ENCODE measurements around the gene RBM4. TPM values are rescaled to one million over a fixed set of nuclear protein-coding genes. Genes with fewer than 3 reads are reported as not detected.

The RBM4 gene
- total RNA-seq, 4 donors from 2014 or later = 68.6 to 89.6 (median 80.3) TPM

GRCh38 chr11:66689661-66690590 lies 51.4 kb downstream of the RBM4 start:
- peaks cover 4 to 83% (median 7%) of the 10 kb centered on the region in 3 donors for H3K36me3 ChIP-seq
- WGBS, 2 donors = 88 to 89% methylated on average over 13 to 25 of the region's 32 CpGs
- H3K4me1 ChIP-seq = peaks cover 14 to 39% (median 17%) of the 10 kb centered on the region in 3 donors
- H3K4me3 ChIP-seq = no peak overlapping the region
- intact Hi-C loops (cut with DNase I) = loop anchor here (5.0 kb wide), 1 partner anchor 142 kb away; no protein-coding TSS in a partner anchor
- no peak overlapping the region for H3K27ac ChIP-seq
- H3K27me3 ChIP-seq = no peaks in the 10 kb centered on the region
- H3K9me3 ChIP-seq = no peaks in the 10 kb centered on the region
- DNase-seq = no peak
- TF ChIP-seq POLR2A (IDR thresholded peaks at IDR 0.05) (no peak), CTCF (IDR thresholded peaks at IDR 0.05) (no peak)

DNA sequence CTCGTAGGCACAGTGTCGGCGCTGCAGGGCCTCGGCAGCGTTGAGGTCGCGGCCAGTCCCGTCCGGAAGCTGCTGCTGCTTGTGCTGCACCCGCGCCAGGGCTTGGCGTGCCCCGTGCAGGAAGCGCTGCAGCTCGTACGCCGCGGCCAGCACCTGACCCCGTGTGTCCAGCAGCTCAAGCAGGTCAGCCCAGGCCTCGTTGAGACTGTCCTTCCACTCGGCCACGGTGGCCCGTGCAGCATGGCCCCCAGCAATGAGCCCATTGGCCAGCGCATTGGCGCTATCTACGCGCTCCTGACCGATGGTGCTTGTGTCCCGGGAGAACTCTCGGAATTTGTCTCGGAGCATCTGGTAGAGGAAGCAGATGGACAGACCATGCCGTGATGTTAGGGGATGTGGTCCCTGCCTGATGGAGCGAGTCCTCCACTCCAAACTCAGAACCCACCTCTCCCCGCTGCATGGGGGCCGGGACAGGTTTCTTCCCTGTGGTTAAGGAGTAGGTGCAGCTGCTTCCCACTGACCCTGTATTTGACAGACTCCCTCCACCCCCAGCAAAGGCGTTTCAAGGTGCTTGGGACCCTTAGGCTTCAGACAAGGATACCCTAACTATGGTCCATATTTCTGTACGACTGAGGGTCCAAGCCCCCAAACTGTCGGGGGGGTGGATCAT lies 52.9 kb downstream of the RBM4 start:
- no peak overlapping the region for H3K4me3 ChIP-seq
- peaks cover 4 to 87% (median 7%) of the 10 kb centered on the region in 3 donors for H3K36me3 ChIP-seq
- H3K9me3 ChIP-seq = no peaks in the 10 kb centered on the region
- H3K27me3 ChIP-seq = no peaks in the 10 kb centered on the region
- H3K4me1 ChIP-seq = peaks cover 5 to 26% (median 11%) of the 10 kb centered on the region in 3 donors
- no peak overlapping the region for H3K27ac ChIP-seq
- no peak for DNase-seq
- intact Hi-C loops (cut with DNase I) = loop anchor here (5.0 kb wide), 1 partner anchor 141 kb away; no protein-coding TSS in a partner anchor
- WGBS, 2 donors = 93 to 94% methylated on average over 18 to 19 of the region's 38 CpGs
- TF ChIP-seq POLR2A (IDR thresholded peaks at IDR 0.05) (no peak), CTCF (IDR thresholded peaks at IDR 0.05) (no peak)

GRCh38 chr11:66692446-66692845 lies 53.9 kb downstream of the RBM4 start:
- no peak overlapping the region for H3K4me3 ChIP-seq
- 87 to 92% methylated on average over 8 to 14 of the region's 18 CpGs for WGBS, 2 donors
- peaks cover 4 to 93% (median 7%) of the 10 kb centered on the region in 3 donors for H3K36me3 ChIP-seq
- intact Hi-C loops (cut with DNase I) = loop anchor here (5.0 kb wide), 1 partner anchor 140 kb away; no protein-coding TSS in a partner anchor
- no peak for TF ChIP-seq CTCF (IDR thresholded peaks at IDR 0.05)
- no peak for TF ChIP-seq POLR2A (IDR thresholded peaks at IDR 0.05)
- peaks cover under 1 to 16% (median 6%) of the 10 kb centered on the region in 3 donors for H3K4me1 ChIP-seq
- no peaks in the 10 kb centered on the region for H3K27me3 ChIP-seq
- H3K9me3 ChIP-seq = no peaks in the 10 kb centered on the region
- H3K27ac ChIP-seq = no peak overlapping the region
- no peak for DNase-seq

DNA sequence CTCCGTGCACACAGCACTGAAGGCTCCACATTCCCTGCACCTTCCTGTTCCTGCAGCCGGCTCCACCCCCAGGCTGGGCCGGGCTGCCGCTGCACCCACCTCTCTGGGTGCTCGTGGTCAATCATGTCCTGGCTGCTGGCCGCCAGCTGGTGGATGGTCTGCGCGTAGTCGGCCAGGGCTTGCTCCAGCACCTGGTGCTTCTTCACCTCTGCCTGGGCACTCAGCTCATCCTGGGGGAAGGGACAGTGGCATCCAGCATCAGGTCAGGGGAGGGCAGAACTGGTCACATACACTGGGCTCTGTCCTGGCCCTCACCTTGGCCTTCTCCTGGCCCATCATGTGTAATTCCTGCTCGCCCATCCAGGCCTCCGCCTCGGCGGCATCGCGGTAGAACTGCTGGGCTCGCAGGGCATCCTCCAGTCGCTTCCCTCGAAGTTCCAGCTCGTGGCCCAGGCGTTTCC lies 54.4 kb downstream of the RBM4 start:
- WGBS, 2 donors = 80 to 94% methylated on average over 7 to 16 of the region's 20 CpGs
- intact Hi-C loops (cut with DNase I) = loop anchor here (5.0 kb wide), 1 partner anchor 139 kb away; no protein-coding TSS in a partner anchor
- peaks cover 4 to 93% (median 7%) of the 10 kb centered on the region in 3 donors for H3K36me3 ChIP-seq

More for the DNA sequence above, 54.4 kb downstream of the RBM4 start:
- H3K27me3 ChIP-seq = no peaks in the 10 kb centered on the region
- H3K27ac ChIP-seq = no peak overlapping the region
- DNase-seq = no peak
- TF ChIP-seq CTCF (IDR thresholded peaks at IDR 0.05) (no peak), POLR2A (IDR thresholded peaks at IDR 0.05) (no peak)
- H3K4me3 ChIP-seq = no peak overlapping the region
- no peaks in the 10 kb centered on the region for H3K9me3 ChIP-seq
- H3K4me1 ChIP-seq = peaks cover 0 to 12% (median 3%) of the 10 kb centered on the region in 3 donors
